ENCODE results near the gene MUC5AC.
"Not testable (repeated sequence)": the region's sequence is repeated elsewhere in the genome, so short reads cannot be mapped to it uniquely, and the experiment has no call there.

The MUC5AC gene

DNA sequence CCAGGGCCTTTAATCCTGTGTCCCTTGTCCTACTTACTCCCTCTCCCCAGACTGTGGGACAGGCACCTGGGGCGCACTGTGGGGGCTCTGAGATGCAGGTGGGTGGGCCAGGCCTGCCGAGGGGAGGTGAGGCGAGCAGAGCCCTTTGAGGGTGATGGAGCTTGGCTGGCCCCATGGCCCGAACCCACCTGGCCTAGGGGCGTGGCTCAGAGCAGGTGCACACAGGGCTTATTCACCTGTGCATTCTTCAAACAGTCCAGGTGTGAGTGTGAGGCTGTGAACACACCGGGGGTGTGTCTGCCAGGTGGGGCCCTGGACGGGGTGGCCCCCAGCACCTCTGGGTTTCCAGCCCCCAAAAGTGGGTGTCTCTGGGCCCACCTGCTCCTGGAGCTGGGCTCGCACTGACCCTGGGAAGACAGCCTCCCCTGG, 9.0 kb upstream of the MUC5AC start:
- DNase-seq (ENCODE audit: low read depth) = no peak

DNA sequence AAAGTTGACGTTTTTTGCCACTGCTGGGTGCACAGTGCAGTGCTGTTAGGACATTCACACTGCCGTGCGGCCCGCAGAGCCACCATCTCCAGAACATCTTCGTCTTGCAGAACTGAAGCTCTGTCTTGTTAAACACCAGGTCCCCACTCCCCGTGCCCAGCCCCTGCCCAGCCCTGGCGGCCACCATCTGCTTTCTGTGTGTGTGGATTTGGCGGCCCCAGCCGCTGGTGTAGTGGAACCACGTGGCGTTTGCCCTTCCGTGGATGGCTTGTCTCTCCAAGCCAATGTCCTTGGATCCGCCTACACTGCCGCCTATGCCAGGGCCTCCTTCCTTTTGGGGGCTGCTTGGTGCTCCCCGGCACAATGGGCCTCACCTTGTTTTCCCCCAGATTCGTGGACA, 8.2 kb upstream of the MUC5AC start:
- no peak for DNase-seq (ENCODE audit: low read depth)

DNA sequence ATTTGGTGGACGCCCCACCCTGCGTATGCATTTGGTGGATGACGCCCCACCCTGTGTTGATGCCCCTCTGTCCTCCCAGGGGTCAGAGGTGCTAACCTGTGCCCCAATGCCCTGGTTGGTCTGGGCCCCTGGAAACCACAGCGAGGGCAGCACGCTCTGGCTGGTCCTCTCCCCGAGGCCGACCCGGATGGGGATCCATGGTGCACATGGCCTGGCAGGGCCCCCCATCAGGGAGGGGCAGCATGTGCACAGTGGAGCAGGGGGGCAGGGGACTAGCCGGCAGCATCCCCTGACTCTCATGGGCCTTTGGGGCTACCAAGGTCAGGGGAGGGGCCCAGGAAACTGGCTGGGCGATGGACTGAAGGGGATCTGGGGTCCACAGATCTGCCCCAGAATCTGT, 7.6 kb upstream of the MUC5AC start:
- DNase-seq (ENCODE audit: low read depth) = no peak

DNA sequence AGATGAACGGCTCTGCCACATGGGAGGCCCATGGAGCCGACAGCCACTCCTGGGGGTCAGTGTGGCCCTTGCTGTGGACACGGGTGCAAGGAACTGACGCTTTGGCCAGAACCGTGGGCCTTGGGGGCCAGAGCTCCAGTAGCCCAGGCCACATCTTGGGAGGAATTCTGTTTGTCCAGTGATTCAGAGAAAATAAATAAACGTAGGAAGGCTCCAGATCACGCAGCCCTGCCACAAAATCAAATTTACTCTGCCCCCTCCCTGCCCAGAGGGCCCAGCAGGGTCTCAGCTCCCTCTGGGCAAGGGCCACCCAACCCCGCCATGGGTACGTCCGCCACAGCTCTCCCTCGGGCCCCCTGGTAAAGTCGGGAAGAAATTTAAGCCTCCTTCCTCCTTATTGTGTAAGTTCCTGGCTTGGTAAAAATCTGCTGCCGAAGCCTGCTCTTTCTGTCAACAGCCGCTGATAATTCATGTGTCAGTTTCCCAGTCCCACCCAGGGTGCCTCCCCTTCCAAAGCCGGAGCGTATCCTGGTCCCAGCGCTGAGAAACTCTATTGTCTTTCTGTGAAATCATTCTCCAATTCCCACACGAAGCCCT, 6.9 kb upstream of the MUC5AC start:
- no peak for DNase-seq (ENCODE audit: low read depth)

DNA sequence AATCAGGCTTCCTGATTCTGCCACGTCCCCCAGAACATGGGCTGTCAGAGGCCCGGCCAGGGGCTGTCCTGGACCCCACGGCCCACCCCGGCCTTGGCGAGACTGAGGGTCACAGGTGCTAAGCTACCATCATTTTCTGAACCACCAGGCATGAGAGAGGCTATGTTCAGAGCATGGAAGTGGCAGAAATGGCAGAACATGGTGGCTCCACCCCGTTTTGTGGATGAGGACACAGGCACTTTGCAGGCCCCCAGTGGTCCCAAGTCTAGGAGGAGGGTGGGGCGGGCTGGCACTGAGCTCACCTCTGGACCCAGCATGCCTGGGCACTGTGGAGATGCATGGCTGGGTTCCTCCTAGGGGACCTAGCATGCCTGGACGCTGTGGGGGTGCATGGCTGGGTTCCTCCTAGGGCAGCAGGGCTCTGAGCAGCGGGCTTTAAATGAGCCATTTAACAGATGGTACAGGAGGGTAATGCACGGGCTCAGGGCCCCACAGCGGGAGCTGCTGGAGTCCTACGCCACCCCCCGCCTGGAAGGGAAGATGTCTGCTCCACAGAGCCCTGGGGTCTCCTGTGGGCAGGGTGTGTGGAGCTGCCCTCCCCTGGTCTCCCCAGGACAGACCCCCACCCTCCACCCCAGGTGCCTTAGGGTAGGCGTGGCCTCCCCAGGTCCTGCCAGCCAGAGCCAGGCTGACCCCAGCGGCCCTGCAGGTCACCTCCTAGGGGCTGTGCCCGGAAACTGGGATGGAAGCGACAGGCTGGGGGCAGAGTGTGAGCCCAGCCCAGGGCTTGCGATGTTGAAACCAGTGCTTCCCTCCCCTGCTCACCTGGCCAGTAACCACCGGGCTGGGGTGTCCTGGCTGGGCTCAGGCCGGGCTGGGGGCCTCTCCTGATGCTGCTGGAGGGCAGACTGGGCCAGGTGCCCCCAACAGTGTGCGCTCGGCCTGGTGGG, 6.1 kb upstream of the MUC5AC start:
- DNase-seq (ENCODE audit: low read depth) = no peak

DNA sequence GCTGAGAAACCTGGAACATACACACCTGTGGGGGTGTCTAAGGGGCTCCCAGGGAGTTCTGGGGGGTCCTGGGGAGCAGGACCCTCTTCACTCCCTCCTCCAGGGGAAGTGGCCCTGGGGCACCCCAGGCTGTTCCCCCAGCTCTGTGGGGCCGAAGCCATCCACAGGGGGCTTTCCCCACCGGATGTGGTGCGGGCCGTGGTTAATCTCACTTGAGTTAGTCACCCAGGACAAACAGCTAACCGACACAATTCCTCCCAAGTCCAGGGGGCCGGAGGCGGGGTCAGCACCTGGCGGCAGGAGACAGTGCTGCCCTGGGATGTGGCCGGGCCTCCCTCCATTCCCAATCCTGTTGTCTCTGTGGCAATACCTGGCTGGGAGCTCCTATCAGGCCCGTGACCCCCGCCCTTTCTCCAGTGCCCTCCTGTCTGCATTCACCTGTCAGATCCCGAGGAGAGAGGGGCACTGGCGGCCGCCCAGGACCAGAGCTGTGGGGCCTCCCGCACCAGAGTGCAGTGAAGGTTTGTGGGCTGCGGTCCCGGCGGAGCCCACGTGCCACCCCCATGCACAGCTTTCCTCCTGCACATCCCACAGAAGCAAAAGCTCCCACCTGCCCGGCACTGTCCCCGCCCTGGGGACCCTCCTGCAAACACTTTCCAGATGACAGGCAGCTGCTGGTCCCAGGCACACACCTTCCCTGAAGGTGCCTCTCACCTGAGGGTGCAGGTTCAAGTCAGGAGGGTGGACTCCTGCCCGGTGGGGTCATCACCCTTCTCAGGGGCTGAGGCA, 5.2 kb upstream of the MUC5AC start:
- no peak for DNase-seq (ENCODE audit: low read depth)

DNA sequence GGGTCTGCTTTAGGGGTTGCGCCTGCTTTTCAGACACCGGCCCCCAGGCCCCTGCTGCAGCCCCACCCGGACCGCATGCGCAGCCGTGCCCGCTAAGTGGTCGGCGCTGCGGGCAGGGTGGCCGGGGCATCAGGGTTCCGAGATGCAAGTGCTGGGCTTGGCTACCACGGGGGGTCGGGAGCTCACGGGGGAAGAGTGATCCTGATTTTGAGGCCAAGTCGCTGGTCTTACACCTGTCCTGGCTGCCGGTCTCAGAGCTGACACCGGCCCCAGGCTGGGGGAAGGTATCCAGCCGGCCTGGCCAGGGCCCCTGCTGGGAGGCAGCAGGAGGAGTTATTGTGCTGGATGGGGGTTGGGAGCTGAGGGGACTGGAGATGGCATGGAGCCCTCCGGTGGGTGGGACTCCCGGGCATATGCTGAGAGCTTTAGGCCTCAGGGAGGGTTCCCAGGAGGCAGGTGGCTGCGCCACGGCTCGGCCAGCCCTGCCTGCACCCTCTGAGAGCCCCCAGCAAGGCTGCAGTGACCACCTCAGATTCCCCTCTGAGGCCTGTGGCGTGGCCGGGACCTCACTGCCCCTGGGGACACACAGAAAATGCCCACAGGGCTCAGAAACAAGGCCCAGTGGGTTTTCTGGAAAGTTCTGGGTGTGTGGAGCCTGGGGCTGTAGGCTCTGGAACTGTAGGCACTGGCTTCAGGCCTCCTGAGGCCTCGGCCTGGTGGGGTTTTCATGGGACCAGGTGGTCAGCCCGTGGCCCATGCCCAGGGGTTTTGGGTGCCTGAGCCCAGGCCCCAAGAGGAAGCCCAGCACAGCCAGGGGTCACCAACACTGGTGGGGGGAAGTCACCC, 4.4 kb upstream of the MUC5AC start:
- DNase-seq (ENCODE audit: low read depth) = no peak

DNA sequence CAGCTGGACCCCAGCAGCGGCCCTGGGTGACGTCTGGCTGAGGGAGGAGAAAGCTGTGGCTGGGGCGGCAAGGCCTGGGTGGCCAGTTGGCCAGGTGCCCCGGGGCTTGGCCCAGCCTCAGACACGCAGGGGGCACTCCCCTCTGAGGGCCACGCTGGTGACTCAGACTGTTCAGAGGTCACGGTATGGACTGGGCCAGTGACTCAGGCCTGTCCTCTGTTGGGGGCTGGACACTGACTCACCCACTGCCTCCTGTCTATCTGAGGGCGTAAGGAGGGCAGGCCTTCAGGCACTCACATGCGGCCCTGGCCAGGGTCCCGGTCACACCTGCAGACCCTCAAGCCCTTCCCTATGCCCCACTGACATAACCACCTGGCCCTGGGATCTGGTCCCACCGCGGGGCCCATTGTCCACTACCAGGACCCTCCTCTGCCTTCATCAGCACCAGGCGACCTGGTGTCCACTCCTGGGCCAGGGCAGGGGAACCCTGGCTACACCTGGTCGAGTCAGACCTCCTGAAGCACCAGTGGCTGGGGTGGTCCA, 3.7 kb upstream of the MUC5AC start:
- peak; percentile 84 for DNase-seq (ENCODE audit: low read depth)

DNA sequence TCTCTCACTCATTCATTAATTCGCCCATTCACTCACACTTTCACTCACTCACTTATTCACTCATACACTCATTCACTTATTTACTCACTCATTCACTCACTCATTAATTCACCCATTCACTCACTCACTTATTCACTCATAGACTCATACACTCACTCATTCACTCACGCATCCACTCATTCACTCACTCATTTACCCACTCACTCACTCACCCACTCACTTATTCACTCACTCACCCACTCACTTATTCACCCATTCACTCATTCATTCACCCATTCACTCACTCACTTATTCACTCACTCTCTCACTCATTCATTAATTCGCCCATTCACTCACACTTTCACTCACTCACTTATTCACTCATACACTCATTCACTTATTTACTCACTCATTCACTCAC, 3.1 kb upstream of the MUC5AC start:
- not testable (repeated sequence) for DNase-seq (ENCODE audit: low read depth)

DNA sequence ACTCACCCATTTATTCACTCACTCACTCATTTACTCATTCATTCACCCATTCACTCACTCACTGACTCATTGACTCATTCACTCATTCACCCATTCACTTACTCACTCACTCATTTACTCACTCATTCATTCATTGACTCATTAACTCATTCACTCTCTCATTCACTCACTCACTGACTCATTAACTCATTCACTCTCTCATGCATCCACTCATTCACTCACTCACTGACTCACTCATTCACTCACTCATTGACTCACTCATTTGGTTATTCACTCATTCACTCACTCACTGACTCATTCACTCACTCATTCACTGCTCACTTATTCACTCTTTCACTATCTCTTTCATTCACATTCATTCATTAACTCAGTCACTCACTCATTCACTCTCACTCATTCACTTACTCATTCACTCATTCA, 2.5 kb upstream of the MUC5AC start:
- DNase-seq (ENCODE audit: low read depth) = no peak

DNA sequence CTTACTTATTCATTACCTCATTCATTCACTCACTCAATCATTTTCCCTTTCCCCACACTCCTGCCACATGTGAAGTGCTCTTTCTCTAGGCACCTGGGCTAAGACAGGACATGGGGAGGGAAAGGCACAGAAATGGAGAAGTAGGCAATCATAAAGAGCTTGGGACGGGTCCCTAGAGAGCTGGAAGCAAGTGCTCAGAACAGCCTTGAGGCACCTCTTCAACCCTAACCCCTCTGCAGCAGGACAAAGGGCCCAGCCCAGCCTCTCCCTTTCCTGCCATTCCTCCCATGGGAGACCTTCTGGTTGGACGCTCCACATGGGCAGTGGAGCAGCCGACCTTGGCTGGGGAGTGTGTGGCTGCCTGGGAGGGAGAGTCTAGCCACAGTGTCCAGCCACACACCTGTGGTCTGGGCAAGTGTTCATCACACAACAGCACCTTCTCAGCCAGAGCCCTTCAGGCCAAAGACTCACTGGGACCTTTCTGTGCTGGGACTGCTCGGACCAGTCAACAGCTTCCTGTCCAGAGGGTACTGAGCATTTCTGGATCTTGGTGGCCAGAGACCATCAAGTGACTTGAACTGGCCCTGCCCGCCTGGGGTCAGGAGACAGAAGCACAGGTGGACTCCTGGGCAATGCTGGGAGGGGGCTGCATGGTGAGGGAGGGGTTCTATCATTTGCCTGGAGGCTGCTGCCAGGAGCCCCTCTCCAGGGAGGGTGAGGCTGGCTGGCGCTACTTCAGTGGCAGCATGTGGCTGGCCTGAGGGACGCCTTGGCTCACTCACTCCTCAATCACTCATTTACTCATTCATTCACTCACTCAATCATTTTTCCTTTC, 1.0 kb upstream of the MUC5AC start:
- no peak for DNase-seq (ENCODE audit: low read depth)

DNA sequence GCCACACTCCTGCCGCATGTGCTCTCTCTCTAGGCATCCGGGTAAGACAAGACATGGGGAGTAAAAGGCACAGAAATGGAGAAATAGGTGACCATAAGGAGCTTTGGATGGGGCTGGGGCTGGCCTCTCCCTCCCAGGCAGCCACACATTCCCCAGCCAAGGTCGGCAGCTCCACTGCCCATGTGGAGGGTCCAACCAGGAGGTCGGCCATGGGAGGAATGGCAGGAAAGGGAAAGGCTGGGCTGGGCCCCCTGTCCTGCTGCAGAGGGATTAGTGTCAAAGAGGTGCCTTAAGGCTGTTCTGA, 460 bp upstream of the MUC5AC start:
- DNase-seq (ENCODE audit: low read depth) = no peak

DNA sequence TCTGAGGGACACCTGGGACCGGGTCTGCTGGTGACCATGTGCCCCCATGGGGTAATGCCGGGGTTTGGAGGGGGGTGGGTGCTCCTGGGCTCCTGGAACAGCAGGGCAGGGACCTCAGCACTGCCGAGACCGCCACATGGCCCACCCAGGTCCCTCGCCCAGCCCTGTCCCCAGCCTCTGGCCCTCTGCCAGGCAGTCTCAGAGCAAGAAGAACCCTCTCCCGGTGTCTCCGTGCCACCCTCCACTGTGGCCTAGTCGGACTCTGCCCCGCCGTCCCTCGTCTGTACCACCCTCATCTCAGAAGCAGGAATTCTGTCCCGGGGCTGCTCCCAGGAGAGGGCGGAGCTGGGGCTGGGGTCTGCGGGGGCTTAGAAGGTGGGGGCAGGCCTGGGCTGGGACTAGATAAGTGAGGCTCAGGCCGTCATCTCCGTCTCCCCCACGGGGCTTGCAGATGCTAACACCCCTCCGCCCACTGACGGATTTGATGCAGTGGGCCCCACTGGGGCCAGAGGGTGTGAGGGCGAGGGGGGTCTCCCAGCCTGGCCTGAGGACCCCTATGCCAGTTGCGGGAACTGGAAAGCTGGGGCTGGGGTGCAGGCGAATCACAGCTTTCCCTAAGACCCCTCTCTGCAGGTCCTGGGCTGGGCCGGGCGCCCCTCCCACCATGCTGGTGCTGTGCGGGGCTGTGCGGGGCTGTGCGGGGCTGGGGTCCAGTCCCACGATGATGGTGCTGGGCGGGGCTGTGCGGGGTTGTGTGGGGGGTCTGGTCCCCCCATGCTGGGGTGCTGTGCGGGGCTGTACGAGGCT, 1.1 kb downstream of the MUC5AC start:
- no peak for DNase-seq (ENCODE audit: low read depth)

DNA sequence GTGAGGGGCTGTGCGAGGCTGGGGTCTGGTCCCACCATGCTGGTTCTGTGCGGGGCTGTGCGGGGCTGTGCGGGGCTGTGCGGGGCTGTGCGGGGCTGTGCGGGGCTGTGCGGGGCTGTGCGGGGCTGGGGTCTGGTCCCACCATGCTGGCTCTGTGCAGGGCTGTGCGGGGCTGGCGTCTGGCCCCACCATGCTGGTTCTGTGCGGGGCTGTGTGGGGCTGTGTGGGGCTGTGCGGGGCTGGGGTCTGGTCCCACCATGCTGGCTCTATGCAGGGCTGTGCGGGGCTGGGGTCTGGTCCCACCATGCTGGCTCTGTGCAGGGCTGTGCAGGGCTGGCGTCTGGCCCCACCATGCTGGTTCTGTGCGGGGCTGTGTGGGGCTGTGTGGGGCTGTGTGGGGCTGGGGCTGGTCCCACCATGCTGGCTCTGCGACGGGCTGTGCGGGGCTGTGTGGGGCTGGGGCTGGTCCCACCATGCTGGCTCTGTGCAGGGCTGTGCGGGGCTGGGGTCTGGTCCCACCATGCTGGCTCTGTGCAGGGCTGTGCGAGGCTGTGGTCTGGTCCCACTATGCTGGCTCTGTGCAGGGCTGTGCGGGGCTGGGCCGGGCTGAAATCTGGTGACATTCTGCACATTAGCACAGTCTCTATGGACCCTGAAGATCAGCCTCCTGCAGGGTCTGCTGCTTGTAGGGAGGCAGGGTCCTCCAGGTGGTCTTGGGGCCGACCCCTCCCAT, 1.9 kb downstream of the MUC5AC start:
- not testable (repeated sequence) for DNase-seq (ENCODE audit: low read depth)

DNA sequence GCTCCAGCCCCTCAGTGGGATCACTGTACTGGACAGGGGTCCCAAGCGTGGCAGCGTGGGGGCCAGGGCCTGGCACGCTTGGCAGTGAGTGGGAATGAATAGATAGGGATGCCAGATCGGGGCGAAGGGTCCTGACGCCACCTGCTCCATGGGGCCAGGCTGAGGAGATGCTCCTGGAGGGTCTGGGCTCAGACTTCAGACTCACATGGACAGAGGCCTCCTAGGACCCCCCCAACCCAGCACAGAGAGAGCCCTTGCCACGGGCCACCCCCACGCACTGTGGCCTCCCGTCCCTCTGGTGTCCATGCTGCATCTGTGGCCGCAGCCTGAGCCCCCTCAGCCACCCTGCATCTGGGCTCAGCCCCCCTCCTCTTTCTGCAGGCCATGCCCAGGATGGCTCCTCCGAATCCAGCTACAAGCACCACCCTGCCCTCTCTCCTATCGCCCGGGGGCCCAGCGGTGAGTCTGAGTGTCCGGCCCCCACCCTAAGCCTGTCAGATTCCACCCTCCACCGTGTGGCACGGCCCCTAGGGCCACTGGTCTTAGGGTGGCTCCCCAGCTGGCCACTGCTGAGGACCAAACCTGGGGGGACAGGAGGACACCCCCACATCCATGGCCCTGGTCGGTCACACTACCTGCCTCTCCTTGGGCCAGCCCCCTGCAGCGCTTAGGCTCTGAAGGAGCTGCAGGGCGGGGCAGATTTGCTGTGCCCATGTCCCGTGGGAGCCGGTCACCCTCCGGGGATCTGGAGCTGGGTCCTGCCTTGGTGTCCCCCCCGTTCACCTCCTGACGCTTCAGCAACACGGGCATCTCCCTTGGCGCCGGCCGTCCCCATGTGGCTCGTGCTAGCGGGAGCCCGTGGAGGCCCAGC, 2.7 kb downstream of the MUC5AC start:
- no peak for DNase-seq (ENCODE audit: low read depth)

DNA sequence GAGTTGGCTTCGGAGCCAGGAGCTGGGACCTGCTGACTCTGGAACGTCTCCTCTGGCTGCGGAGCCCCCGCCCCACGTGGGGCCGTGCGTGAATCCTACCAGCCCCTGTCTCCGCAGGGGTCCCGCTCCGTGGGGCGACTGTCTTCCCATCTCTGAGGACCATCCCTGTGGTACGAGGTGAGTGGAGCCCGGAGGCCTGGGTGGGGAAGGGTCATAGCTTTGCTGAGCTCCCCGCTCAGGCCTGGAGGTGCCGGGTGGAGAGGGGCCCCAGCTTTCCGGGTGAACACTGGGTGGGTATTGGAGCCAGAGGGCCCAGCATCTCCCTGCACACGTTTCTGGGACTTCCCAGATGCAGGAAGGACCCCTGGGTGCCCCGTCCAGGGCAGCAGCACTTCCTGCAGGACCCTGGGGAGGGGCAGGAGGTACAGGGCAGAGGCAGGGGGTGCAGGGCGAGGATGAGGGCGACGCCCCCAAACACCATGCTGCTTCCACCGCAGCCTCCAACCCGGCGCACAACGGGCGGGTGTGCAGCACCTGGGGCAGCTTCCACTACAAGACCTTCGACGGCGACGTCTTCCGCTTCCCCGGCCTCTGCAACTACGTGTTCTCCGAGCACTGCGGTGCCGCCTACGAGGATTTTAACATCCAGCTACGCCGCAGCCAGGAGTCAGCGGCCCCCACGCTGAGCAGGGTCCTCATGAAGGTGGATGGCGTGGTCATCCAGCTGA, 3.8 kb downstream of the MUC5AC start:
- no peak for DNase-seq (ENCODE audit: low read depth)

DNA sequence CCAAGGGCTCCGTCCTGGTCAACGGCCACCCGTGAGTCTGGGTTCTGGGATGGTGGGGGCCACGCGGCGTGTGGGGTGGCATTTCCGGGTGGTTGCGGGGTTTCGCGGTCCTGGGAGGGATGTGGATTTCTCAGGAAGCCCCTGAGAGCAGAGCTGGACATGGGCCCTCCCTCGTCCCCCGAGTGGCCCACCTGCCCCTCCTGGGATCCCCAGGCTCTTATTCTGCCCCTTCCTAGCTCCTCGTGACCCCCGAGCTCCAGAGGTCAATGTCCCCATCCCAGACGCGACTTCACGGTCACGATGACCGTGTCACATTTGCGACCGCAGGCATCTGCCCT, 4.4 kb downstream of the MUC5AC start:
- no peak for DNase-seq (ENCODE audit: low read depth)
